GM18907 (cell line): ENCODE results near the gene USP47.

ENCODE experiments used
- ATAC-seq: cut with Tn5 transposase; IDR thresholded peaks from one replicate; pipeline ENCODE4 v1.9.1; 2021; ENCODE audit warnings: mild to moderate bottlenecking, moderate library complexity; ENCODE audit not compliant: unreplicated experiment

The USP47 gene

GRCh38 chr11:11841723-11842420, at the start of gene USP47:
TSS of gene USP47 (plus strand) at chr11:11841972. CDS start at chr11:11842186, 214 bp downstream.
- peak; percentile 76 for ATAC-seq

GRCh38 chr11:11793073-11793472, 48.7 kb upstream of the USP47 start:
- ATAC-seq = no peak

- ATAC-seq = peak; percentile 69
Measured at GRCh38 chr11:11798586-11799438, 43.0 kb upstream of the USP47 start.

GRCh38 chr11:11805228-11805627, 36.5 kb upstream of the USP47 start:
- ATAC-seq = no peak

- ATAC-seq = no peak
Measured at GRCh38 chr11:11806074-11806473, 35.7 kb upstream of the USP47 start.

- ATAC-seq = no peak
Measured at GRCh38 chr11:11806586-11806985, 35.2 kb upstream of the USP47 start.

GRCh38 chr11:11807811-11808782, 33.7 kb upstream of the USP47 start:
- no peak for ATAC-seq

GRCh38 chr11:11808992-11809615, 32.7 kb upstream of the USP47 start:
- ATAC-seq = no peak

GRCh38 chr11:11810764-11811726, 30.7 kb upstream of the USP47 start:
- no peak for ATAC-seq

- ATAC-seq = no peak
Measured at GRCh38 chr11:11813288-11813962, 28.3 kb upstream of the USP47 start.

- no peak for ATAC-seq
Measured at GRCh38 chr11:11814614-11815452, 26.9 kb upstream of the USP47 start.

GRCh38 chr11:11816511-11817314, 25.1 kb upstream of the USP47 start:
- no peak for ATAC-seq

- ATAC-seq = no peak
Measured at GRCh38 chr11:11817957-11818356, 23.8 kb upstream of the USP47 start.

GRCh38 chr11:11818529-11819121, 23.1 kb upstream of the USP47 start:
- no peak for ATAC-seq

GRCh38 chr11:11821899-11822298, 19.9 kb upstream of the USP47 start:
- no peak for ATAC-seq

GRCh38 chr11:11822946-11823345, 18.8 kb upstream of the USP47 start:
- ATAC-seq = no peak

GRCh38 chr11:11826260-11826659, 15.5 kb upstream of the USP47 start:
- ATAC-seq = no peak
